Islet precursor cell (in vitro differentiated cells): ENCODE data around the gene LRRC15.

ENCODE experiments used
- DNase-seq: peaks from one replicate; pipeline ENCODE4 v3.0.0-alpha.2; 2018

The LRRC15 gene

GRCh38 chr3:194315088-194315964, 54.2 kb downstream of the LRRC15 start:
- DNase-seq: peak; percentile 96

- peak; percentile 73 for DNase-seq
Measured at GRCh38 chr3:194314388-194315068, 55.0 kb downstream of the LRRC15 start.

DNA sequence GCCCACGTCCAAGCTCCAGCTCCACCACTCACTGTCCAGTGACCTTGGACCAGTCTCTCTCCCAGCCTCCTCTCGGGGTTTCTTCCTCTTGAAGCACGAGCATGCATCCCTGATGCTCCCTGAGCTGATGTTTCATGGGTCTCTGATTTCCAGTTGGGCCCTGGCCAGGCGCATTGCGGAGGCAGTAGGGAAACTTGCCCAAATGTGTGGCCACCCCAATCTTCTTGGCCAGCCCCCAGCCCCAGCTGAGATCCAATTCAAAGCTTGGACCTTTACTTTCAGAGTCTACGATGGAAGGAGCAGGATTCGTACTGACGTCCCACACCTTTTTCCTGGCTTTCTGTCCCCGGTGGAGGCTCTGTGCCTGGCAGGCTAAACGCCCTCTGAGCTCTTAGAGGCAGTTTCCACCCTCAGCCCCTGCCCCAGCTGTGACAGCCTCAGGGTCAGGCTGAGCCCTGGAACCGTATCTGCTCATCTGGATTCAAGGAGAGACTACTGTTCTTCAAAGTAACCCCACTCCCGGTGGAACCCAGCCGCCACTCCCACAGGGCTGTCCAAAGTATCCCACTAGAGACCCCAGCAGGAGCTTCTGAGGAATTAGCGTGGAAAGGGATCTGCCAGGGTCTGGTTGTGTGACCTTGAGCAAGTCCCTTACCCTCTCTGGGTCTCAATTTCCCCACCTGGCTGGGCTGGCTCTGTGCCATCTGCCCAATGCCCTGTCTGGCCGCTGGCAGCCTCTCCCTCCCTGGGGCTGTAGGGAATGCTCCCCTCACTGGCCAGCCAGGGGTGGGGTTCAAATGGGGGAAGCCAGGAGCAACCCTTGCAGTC, 55.8 kb downstream of the LRRC15 start:
- DNase-seq: peak; percentile 73

DNA sequence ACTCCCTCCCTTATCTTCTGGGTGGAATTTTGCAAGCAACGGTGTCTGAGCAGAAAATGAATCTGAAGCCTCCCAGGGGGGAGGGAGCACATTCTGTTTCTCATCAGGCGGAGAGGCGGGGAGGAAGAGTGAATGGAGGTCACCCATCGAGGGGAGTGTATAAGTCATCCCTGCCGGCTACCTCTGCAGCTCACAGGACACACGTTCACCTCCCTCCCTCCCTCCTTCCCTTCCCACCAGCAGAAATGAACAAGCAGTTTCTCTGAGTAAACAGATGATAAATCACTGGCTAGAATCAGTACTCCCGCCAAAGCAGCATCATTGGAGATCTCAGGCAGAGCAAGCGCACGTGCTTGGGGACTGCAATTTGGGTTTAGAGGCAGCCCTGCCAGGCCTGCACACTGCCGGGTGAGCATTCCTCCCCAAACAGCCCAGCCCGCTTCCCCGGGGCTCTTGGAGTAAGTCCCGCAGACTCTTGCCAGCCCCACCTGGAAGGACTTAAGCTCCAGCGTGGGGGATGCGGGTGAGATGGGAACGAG, 56.7 kb downstream of the LRRC15 start:
- no peak for DNase-seq

GRCh38 chr3:194312186-194312742, 57.3 kb downstream of the LRRC15 start:
- DNase-seq: no peak

DNA sequence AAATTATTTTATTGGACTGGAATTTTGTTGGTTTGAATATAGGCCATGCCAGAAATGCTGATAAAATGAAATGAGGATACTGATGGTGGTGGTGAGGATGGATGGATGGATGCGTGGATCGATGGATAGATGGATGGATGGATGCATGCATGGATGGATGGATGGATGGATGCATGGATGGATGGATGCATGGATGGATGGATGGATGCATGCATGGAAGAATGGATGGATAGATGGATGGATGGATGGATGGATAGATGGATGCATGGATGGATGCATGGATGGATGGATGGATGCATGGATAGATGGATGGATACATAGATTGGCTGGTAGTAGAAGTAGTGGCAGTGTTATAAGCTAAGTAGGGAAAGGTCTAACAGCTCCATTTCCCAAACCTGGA, 58.5 kb downstream of the LRRC15 start:
- DNase-seq: no peak

DNA sequence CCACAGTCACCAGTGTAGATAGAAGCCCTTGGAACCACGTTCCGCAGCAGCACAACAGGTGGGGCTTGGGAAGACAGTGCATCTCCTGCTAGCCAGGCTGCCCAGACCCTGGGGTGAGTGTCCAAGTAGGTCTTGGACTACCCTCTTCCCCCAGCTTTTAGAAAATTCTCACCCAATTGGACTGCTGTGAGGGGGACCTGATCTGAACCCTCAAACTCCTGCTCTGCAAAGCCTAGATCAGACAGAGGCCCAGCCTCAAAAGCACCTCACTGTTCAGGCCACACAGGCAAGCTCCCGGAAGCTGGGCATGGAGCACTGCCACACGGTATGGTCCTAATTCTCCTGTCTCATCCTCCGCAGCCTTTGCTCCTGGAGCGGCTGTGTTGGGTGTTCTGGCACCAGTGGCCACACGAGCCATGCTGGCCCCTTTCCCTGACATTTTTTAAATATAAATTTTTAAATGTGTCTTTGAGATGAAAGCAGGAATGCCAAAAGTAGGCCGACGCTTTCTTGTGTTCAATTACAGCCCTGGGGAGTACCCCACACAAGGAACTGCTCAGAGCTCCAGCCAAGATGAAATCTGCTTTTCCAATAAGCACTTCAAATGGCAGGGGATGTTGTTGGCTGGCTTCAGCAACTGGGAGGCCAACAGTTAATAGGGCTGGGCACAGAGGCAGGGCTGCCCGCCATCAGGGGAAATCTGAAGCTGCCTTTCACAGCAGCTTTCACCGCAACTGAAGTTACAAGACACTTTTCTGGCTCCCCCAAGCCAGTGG, 59.3 kb downstream of the LRRC15 start:
- no peak for DNase-seq

DNA sequence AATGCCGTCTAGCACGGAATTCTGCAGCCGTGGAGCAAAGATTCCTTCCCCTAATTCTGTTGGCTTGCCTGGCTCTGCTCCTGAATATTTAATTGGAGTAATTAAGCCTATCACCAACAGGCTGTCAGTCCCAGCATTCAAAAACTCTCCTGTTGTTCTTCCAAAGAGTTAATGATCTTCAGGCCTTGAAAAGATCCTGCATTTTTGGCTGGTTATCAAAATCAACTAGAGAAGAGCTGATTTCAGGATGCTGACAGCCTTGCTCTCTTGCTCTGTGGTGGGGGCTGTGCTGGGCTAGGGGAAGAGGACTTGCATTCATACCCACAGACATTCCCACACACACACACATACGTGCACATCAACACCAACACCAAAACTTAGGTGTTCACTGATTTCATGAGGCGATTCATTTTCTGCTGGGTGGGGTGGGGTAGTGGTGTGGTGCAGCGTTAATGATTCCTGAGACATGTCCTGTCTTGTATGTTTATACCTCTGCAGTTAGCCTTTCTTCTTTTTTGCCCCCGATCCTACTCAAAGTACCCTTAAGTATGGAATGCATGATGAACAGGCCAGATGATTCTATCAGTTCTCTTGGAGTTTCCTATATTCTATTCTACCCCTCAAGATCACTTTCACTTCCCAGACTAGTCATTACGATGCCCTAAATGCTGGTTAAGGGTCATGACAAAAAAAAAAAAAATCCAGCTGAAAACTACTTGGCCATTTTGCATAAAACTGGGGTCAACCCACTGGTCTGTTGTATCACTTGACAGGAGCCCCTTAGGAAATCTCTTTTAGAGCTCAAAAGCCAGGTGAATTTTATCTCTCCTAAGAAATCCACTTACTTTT, 60.7 kb downstream of the LRRC15 start:
- DNase-seq: no peak

GRCh38 chr3:194307849-194308248, 61.7 kb downstream of the LRRC15 start:
- no peak for DNase-seq

DNA sequence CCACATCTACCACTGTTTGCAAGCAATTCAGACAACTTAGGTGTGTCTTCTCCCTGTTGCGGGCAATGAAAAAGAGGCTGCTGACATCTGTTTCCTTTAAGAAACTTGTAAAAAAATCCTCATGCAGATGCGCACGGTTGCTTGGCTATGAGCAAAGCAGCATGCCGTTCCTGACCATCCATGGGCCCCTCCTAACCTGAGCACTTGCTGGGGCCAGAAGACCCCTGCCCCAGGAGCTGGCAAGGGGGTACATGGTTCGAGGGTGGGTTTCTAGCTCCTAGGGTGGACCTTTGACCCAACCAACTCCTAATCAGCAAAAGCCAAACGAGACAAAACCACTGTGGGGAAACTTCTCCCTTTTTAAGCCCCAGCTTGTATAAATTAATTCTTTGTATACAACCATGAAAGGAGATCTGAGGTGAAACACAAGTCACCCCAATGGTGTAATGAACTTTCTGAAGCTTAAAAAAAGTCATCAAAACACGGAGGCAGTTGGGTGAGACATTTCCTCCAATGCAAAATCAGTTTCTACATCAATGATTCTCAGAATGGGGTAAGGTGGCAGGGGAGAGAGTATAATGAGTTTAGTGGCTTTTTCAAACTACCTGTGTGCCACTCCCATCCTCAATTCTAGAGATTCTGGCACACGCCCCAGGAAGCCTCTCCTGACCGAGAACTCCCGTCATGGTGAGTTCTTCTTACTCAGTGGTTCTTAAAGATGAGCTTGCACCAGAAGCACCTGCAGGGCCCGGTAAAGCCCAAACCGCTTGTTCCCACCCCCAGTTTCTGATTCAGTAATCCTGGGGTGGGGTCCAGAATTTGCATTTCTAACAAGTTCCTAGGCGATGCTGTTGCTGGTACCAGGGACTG, 62.5 kb downstream of the LRRC15 start:
- no peak for DNase-seq

DNA sequence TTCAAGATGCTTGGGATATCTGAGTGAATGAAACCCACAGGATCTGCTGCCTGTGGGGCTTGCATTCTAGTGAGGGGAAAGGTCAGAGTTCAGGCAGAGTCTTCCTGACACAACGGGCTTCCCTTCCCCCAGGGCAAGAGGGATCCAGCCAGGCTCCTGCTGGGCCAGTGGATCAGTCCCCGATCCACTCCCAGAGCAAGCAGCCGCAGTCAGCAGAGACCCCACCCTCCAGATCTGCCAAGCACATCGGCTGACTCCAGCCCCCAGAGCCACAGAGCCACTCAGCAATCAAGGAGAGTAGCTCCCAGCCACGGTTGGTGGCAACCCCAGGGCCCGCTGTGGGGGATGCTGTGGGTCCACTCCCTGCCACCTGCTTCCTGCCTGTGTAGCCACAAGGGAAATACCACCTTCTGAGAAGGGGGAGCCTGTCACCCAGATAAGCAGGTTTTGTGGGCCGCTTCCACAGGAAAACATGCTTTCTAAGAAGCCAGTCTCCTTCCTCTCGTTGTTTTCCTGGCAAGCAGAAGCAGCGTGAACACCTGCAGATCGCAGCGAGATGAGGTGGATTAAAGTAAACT, 63.3 kb downstream of the LRRC15 start:
- DNase-seq: peak; percentile 76

DNA sequence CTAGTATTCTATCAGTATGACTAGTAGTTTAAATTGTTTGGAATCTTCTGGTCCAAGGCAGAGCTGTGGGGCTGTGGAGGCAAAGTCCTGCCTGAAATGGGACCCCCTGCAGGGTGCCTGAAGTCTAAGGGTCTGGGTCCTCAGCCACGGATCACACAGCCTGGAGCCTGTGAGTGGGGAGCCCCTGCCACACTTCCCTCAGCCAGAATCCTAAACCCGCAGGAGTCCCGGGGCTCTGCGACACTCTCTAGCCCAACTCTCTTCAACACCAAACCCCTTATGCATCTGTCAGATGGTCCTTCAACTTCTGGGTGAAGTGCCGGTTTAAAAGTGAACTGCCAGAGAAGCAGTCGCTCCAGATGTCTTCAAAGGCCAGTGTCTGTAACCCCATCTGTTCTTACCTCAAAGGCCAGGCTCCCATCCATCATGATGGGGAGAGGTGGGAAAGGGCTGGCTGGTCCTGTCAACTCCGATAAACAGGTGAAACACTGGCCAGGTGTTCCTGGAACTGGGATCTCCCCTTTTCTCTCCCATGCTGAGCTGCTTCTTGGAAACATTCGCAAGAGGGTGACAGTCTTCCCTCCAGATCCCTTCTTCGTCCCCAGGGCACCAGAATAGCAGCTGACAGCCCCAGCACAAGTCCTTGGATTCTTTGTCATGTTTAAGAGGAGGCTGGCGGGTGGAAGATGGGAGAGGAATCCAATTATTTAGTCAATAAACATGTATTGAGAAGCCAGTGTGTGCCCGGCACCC, 64.0 kb downstream of the LRRC15 start:
- peak; percentile 59 for DNase-seq
